GM12801 (cell line): ENCODE data around the gene TTC23.

Source experiments
- TF ChIP-seq, protein P1 (sequence below): IDR thresholded peaks from one replicate; pipeline ENCODE4 v1.5.1; 2011; ENCODE audit warnings: control low read depth; ENCODE audit not compliant: insufficient read length; ENCODE audit errors: extremely low read depth

Gene TTC23

DNA sequence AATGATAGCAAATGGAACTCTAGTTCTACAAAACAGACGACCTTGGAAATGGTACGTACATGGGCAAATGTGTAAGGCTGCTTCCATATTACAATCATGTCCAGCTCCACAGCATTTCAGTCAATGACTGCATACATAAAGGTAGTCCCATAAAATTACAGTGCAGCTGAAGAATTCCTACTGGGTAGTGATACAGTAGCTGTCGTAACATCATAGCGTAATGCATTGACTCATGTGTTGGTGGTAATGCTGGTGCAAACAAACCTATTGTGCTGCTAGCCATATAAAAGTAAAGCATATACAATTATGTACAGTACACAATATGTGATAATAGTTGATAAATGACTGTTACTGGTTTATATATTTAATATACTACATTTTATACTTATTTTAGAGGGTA is 18.5 kb downstream of the TTC23 start:
- TF ChIP-seq, protein P1, sequence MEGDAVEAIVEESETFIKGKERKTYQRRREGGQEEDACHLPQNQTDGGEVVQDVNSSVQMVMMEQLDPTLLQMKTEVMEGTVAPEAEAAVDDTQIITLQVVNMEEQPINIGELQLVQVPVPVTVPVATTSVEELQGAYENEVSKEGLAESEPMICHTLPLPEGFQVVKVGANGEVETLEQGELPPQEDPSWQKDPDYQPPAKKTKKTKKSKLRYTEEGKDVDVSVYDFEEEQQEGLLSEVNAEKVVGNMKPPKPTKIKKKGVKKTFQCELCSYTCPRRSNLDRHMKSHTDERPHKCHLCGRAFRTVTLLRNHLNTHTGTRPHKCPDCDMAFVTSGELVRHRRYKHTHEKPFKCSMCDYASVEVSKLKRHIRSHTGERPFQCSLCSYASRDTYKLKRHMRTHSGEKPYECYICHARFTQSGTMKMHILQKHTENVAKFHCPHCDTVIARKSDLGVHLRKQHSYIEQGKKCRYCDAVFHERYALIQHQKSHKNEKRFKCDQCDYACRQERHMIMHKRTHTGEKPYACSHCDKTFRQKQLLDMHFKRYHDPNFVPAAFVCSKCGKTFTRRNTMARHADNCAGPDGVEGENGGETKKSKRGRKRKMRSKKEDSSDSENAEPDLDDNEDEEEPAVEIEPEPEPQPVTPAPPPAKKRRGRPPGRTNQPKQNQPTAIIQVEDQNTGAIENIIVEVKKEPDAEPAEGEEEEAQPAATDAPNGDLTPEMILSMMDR = no peak

DNA sequence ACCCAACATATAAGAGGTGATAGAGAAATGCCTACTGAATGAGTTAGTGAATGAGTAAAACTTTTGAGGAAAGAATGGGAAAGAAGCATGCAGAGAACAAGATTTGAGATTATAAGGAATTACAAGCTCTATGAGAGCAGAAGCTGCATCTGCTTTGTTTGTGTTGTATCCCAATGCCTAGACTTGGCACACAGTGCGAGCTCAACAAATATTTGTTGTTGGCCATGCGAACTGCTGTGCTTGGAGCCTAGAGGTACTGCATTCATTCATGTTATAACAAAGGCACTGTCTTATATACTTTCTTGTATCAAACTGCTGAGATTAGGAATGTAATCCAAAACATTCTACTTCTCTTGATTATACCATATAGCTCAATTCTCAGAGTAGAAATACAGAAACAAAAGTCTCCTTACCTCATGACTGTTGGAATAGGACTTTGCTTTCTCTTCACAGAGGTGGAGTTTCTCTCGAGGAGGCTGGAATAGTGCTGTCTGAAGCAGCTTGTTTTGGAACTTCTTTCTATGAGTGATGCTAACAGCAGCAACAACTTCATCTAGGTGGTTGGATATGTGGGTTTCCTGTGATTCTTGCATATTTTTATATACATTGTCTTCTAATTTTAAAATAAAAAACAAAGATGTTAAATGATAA is 21.1 kb downstream of the TTC23 start:
- TF ChIP-seq, protein P1 = no peak

DNA sequence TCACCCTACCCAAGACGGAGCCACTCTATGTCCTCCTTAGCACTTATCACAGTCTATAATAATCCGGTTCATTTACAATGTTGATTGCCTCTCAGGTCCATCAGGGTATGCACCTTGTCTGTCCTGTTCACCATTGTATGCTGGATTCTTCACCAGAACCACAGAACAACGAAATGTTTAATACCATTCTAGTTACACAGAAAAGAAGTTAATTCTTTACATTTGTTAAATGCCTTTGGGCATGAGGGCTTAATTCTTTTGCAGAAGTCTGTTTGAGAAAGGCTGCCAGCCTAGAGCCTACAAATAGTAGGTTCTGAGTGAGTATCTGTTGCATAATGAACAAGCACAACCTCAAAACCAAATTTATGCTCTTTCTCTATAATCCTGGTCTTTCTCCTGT is 22.6 kb downstream of the TTC23 start:
- TF ChIP-seq, protein P1 = no peak

DNA sequence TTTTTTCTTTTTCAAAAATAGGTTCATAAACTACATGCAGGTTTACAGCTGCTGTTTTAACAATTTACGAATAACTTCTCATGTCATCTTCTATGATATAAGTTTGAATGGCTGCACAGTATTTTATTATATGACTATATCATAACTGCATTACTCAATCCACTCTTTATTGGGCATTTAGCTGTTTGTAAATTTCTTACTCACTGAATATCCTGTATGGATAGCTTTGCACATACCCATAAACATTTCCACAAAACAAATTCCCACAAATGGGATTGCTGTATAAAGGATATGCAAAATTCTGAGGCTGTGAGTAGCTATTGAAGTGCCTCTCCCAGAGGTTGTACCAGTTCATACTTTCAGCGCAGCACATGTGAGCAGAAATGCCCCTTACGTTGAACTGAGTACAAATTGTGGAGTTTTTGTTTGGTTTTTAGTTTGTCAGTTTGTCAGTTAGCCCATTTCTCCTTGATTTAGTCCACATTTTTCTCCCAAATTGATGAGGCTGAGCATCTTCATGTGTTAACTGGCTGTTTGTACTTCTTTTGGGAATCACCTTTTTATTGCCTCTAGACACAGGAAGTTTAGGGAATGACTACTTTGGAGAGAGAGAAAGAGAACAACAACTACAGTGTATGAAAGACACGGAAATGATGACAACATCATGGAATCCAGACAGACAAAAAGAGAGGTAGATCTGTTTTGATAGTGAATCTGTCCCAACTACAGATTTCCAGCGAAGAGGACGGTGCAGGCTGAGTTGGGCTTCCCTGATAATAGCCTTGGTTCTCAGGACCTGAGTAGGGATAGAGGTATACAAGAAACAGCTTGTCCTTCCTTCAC is 24.8 kb downstream of the TTC23 start:
- TF ChIP-seq, protein P1 = no peak

DNA sequence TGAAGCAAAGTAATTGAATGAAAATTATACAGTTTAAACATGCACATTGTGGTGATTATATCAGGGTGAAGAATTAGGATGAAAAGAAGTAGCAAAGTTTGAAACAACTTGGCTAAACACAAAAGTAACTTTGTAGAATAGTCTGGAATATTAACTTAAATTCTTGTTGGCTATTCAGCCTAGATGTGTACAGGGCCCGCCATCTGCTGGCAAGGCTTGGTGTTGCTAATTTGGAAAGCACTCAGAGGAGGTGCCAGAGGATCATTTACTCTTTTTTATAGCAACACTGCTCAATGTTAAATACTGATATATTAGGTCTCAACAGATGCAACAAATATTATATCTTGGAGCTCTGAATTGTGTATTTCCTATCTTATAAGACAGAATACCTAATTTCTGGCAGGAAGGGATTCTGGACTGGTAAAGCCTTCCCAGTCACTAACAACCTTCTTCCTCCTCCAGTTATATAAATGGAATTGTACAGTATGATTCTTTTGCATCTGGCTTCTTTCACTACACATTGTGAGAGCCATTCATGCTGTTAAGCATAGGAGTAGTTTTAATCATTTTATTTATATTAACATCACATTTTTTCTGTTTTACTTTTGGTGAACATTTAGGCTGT is 36.1 kb downstream of the TTC23 start:
- TF ChIP-seq, protein P1 = no peak

DNA sequence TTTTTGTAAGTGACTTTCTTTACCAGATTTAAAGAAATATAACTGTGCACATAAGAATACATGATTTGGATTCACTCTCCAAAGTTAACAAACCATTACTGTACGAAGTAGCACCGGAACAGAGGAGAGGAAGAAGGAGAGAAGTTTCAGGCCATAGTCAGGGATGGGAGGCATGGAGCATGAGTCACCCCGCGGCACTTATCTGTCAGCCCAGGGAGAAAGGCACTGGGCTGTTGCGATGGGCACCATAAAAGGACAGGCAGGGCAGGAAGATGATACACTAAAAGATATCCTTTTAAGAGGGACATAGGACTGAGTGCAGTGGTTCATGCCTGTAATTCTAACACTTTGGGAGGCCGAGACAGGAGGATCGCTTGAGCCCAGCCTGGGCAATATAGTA is 37.0 kb downstream of the TTC23 start:
- TF ChIP-seq, protein P1 = no peak

DNA sequence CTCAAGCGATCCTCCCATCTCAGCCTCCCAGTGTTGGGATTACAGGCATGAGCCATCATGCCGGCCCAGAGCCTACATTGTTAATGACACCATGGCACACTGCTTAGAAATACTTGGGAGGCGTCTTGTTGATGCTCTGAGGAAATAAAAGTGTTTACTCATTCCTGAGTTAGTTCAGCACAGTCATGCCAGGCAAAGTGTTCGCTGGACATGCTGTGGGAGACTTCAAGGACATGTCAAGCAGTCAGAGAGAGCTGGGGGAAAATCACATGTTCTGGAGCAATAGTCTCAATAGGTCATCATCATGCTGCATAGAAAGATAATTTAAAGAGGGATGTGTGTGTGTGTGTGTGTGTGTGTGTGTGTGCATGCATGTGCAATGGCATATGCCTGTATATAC is 37.5 kb downstream of the TTC23 start:
- TF ChIP-seq, protein P1 = no peak
